ENCODE data around the gene SLC7A5.
"Not testable (repeated sequence)": the region's sequence is repeated elsewhere in the genome, so short reads cannot be mapped to it uniquely, and the experiment has no call there.

SLC7A5 gene

DNA sequence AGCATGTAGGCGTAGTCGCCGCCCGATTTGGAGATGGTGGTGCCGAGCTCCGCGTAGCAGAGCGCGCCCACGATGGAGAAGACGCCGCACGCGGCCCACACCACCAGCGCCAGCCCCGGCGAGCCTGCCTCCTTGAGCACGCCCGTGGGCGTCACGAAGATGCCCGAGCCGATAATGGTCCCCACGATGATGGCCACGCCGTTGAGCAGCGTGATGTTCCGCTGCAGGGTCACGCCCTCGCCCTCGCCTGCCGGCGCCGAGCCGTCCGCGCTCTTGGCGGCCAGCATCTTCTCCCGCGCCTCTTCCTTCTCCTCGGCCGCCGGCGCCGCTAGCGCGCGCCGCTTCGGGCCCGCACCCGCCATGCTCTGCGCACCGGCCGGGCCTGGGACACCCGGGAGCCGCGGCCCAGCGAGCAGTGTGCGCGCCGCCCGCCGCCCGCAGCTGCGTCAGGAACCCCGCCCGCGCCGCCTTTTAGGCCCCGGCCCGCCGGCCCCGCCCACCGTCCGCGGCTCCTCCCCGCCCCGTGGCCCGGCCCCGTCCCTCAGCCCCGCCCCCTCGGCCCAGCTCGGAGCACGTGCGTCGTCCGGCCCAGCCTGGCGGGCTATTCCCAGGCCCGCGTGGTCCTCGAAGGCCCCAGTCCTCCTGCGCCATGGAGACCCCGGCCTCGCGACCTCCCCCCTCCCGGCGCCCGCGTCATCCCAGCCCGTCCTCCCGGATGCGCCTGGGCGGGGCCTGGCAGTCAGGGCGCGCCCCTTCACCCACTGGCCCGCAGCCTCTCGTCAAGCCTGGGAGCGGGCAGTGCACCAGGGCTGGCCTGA is at the start of gene SLC7A5:
TSS of gene SLC7A5 (minus strand) at position 447 of the 818 bp plus-strand sequence. CDS start at position 362, 85 bp downstream.
- not testable (repeated sequence) for DNase-seq

DNA sequence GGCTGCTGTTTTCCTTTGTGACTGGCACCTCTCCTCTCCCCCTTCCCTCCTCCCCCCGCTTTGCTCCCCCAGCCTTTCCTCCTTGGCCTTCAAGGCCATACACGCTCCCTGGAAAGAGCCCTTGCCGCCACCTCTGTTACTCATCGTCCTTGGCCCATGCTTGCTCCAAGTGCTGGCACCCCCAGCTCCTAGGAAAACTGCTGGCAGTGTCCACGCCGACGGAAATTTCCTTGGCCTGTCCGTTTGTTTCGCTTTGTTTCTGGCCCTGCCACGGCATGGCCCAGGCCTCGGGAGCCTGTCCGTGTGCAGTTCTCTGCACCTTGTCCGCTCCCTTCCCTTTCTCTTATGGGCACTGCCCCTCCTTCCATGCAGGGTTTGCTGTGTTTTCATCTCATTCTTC is 49.0 kb upstream of the SLC7A5 start:
- DNase-seq, result no peak

DNA sequence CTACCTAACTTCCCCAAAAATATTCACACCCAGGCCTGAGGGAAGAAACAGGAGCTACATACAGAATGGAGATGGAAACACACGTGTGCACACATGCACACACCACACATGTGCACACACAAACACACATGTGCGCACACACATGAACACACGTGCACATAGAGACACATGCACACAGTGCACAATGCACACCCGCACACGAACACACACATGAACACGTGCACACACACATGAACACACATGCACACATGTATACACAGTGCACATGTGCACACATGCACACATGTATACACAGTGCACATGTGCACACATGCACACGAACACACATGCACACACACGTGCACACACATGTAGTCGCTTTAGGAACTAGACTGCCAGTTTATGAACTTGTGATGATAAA is 48.2 kb upstream of the SLC7A5 start:
- DNase-seq, result no peak

DNA sequence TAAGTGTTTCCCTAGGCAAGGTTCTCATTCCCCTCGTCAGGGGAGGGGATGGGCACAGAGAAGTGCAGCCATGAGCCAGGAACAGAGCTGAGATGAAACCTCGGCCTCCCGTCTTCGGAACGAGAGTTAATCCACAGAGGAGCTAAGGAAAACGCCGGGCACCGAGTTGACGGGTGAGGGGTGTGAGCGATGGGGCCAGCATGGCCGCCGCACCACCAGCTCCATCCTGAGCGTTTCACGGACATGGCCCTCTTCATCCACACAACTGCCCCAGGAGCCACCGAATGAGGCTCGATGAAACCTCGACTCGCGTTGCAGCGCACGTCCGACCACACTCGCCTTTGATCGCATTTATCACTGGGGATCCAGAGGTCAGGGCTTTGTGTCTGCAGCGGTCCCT is 45.5 kb upstream of the SLC7A5 start:
- no peak for DNase-seq

DNA sequence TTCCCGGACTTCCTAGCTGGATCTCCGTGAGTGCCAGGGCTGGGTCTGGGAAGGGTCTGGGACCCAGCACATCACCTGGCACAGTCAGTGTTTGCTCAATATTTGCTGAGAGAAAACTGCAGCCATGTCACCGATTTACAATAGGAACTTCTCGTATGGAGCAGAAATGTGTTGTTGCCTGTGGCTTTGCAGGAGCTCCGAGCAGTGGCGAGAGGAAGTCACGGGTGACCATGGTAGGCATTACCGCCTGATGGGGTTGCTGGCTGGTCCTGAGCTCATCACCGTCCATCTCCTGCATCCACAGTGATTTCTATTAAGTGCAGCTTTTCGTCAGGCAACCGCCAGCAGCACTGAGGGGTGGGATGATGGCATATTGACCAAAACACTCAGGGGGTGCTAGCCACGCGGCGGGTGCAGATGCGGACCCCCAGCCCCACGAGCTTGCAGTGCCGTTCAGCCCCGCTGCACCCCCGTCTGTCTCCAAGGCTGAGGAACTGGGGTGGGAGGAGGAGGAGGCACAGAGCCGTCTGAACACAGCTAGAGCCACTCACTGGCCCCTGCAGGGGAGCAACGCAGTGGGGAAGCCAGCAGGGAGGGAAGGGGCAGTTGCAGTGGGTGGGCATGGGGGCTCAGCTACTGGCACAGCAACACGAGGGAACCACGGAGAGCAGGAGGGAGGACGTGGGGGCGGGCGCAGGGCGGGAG is 44.9 kb upstream of the SLC7A5 start:
- DNase-seq, result not testable (repeated sequence)

DNA sequence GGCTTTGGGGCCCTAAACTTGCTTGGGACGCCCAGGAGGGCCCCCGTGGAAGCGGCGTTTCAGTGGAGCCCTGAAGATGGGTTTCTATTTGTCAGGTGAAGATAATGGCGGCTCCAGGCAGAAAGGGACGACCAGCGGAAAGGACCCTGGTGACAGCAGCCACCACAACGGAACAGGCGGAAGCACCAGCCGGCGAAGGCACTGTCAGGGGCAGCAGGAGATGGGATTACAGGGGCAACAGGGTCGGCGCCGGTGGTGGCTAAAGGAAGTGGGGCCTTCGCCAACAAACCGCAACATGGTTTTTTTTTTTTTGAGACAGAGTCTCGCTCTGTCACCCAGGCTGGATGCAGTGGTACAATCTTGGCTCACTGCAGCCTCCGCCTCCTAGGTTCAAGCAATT is 43.4 kb upstream of the SLC7A5 start:
- not testable (repeated sequence) for DNase-seq

DNA sequence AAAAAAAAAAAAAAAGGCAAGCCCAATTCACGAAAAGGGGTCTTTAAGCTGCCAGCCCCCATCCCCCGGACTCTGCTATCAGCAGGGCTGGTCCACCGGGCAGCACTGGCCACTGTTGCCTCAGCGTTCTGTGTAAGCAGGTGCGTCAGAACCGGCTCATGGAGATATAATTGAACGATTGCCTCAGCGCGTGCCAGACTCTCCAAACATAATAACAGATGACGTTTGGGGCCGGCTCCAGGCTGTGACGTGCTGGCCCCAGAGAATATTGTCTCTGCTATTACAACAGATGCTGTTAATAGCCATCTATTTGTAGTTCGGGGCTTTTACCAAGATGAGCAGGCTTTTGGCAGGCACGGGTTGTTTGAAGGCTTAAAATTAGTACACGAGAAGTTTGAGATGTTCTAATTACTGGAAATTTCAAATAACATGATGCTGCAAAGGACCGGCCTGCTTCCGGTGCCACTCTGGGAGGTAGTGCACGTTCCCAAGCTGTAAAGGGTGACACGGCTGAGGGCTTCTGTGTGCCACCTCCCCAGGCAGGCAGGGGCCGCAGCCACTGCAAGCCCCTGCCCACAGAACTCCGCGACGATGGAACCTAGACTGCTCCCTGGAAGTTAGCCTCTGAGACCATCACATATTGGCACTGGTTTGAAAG is 41.9 kb upstream of the SLC7A5 start:
- peak; percentile 59 for DNase-seq

DNA sequence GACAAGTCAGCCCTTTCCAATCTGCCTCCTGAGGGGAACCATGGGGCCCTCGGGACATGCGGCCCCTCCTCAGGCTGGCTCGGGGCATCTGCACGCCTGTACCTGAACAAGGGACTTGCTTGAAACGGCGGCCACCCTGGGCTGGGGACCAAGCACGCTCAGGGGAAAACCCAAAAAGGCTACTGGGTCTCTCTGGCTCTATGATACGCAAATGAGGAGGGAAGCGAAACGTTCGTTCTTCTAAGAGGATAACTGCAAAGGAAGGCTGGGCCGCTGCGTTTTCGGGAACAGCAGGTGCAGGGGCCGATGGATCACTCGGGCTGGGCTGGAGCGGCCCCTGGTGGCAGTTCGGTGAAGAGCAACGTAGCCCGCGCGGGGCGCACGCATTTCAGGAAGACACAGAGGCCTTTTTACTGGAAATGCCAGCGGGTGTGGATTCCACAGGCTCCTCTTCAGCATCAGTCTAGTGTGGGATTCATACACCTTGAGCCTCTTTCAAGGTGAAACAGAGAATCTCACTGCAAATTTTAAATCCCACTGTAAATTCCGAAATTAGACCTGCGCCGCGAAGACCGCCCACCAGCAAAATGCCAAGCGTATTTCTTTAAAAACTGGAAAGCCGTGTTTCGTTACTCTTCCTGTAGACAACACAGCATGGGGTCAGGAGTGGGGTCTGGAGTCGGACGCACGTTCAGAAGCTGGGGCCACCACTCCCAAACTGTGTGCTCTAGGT is 40.1 kb upstream of the SLC7A5 start:
- DNase-seq, result not testable (repeated sequence)

DNA sequence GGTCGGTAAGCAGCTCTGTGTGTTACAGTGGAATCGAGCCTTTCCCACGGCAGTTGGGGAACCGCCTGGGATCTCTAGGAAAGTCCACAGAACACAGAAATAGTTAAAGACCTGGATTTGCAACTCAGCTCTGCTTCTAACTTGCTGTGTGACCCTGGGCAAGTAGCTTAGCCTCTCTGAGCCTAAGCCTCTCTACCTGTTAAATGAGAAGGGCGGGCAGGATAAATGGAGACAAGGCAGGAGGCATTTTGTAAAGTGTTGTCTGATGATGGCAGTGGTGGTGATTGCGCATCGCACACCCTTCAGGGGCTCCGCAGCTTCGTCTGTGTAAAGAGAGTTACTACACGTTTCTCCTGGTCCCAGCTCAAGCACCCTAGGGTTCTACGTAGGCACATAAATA is 38.8 kb upstream of the SLC7A5 start:
- not testable (repeated sequence) for DNase-seq

DNA sequence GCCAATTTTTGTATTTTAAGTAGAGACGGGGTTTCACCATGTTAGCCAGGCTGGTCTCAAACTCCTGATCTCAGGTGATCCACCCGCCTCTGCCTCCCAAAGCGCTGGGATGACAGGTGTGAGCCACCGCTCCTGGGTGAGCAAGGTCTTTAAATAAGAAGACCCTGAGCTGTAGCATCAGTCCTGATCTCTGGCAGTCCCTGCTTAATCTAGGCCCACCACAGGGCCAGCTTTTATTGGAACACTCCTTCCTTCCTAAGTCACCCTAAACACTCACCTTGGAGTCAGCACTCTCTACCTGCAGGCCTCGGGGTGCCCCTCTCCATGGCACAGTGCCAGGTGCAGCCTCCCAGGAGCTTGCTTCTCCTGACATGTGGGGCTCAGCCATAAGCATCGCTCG is 36.2 kb upstream of the SLC7A5 start:
- not testable (repeated sequence) for DNase-seq

DNA sequence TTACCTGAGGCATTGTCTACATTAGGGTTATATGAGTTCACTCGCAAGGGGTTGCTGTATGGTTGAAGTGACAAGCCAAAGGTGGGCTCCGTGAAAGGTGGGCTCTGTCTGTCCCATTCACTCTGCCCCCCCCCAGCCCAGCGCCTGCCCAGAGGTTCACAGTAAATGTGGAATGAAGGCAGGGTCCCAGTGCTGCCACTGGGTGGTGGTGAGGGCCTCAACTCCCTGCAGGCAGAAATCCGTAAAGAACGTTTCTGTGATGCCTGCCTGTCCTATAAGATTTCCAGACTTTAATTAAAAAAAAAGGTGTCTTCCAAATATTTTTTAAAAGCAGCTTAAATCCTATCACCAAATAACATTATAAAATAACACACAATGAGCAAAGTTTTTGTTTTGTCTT is 35.7 kb upstream of the SLC7A5 start:
- DNase-seq, result not testable (repeated sequence)

DNA sequence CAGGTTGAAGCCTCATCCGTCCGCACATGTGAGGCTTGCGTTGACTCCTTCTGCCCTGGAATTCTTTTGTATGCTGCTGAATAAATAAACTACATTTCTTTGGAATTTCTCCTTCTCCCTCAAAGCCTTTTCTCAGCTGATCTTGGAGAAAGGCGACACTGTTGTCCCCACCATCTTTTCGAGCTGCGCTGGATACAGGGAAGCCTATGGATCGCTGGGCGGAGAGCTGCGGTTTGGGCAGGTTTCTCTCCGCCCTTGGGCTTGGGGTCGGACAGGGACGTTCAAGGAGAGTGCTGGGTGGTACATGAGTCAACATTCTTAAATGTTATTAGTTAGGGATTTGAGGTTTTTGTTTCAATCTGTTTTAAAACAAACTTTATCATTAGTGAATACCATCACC is 31.2 kb upstream of the SLC7A5 start:
- DNase-seq, result not testable (repeated sequence)

DNA sequence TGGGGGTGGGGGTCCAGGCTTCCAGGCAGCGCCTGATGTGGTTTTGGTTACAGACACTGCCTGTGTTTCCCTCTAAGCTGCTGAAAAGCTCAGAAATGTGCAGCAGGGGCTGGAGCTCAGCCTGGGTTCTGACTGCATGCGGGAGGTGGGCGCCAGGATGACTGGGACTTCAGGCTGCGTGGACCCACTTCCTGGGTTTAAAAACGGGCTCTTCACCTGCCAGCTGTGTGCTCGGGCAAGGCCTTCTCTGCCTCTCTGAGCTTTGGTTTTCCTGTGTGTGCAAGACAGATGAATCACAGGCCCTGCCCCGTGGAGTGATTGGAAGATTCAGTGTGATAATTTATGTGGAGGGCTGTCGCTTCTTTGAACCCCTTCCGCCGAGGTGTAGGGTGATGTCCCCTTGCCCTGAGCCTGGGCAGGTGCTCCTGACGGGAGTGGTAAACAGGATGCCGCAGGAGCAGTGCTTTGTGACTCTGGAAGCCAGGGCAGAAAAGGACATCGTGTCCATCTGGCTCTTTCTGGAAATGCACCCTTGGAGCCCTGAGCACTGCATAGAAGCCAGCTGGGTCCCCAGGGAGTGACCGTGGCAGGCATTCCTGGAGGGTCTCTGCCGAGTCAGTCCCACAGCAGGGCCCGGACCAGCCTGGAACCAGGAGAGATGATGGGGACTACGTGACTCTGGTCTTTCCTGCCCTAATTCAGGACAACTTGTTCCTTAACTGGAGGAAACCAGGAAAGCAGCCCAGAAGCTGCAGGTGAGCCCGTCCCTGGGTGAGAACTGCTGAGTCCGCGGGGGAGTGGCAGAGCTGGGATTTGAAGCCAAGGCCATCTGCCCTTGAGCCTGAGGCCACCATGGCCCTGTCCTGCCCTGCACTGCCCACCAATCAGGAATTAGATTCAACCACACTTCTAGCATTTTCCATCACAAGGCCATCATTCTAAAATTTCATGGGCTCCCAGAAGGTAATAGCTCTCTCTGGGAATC is 28.5 kb upstream of the SLC7A5 start:
- no peak for DNase-seq

DNA sequence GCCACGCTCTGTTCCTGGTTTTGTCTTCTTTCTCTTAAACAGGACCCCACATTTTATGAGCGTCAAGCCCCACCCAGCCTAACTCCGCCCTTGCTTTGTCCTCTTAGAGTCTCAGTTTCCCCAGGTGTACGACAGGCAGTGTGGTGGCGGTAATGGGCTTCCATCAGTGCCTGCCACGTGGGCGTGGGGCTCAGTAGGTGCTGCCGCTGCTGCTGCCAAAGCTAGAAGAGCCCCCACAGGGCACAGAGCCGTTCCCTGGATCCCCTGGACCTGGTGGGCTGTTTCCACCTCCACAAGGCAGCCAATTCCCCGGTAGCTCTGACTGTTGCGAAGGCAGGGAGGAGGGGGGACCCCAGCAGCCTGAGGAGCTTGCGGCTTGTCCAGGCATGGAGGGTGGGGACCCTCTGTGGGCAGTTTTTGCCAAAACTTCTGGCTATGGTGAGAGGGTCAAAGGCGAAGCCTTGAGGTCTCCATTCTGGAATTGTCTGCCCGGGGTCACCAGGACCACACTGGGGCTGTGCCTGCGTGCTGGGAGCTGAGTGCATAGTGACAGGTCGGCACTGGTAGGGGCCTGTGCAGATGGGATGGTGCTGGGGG is 27.7 kb upstream of the SLC7A5 start:
- not testable (repeated sequence) for DNase-seq

DNA sequence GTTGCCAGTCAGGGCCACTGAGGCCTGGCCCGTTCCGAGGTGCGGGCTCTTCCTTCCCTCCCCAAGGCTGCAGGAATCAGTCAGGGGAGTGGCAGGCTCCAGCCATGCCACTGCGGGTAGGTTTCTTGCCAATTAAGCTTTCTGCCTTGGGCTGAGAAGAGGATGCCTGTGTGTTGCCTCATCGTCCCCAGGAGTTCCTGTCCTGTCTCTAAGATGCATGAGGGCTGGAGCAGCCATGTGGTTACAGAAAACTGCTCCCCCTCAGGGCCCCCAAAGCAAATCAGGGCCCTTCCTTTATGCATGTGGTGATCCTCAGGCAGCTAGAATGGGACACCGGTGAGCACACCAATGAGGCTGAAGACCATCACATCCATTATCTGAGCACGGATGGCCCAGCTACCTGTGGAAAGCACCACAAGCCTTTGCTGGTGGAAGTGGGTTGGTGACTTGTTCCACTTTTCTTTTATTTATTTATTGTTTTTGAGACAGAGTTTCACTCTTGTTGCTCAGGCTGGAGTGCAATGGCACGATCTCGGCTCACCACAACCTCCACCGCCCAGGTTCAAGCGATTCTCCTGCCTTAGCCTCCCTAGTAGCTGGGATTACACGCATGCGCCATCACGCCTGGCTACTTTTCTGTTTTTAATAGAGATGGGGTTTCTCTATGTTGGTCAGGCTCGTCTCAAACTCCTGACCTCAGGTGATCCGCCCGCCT is 27.0 kb upstream of the SLC7A5 start:
- DNase-seq, result not testable (repeated sequence)

DNA sequence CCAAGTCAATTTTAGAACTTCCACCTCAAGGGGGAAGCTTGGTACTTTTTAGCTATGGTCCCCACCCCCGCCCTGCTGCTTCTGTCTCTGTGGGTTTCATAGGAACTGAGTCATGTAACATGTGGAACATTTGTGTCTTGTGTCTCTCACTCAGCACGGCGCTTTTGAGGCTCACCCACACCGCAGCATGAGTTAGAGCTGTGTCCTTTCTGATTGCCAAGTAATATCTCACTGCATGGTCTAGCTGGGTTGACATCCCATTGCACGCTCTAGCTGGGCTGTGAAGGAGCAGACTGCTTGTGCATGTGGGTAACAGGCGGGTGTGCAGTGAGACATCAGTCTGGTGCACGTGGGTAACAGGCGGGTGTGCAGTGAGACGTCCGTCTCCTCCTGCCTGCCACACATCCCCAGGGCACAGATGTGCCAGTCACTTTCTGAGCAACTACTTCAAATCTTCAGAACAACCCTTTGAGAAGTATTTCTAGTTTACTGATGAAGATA is 26.4 kb upstream of the SLC7A5 start:
- DNase-seq, result no peak

DNA sequence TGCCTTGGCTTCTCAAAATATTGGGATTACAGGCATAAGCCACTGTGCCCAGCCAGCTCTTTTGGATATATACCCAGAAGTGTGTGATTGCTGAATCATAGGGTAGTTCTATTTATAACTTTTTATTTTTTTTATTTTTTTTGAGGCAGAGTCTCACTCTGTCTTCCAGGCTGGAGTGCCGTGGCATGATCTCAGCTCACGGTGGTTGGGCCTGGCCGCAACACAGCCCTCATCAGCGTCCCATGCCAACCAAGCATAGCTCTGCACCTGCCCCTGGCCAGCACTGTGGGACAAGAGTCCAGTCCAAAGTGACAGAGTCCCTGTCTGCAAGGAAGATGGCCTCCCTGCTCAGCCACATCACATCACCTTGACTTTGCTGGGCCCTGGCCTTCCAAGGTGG is 24.7 kb upstream of the SLC7A5 start:
- not testable (repeated sequence) for DNase-seq

DNA sequence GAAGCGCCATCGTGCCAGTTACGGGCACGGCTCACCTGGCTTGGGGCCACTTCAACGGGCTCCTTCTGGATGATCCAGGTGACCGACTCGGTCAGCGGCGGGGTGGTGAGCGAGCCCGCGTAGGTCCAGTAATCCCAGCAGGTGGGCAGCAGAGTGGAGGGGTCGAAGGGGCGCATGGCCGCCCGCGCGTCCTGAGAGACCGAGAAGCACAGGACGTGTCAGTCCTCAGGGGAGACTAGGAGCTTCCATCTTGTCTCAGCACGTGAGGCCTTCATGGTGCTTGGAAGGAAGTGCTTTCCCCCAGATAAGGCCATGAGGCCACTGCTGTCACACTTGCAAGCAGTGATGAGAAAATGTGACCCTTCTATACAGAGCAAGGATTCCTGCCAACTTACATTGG is 22.5 kb upstream of the SLC7A5 start:
- no peak for DNase-seq

DNA sequence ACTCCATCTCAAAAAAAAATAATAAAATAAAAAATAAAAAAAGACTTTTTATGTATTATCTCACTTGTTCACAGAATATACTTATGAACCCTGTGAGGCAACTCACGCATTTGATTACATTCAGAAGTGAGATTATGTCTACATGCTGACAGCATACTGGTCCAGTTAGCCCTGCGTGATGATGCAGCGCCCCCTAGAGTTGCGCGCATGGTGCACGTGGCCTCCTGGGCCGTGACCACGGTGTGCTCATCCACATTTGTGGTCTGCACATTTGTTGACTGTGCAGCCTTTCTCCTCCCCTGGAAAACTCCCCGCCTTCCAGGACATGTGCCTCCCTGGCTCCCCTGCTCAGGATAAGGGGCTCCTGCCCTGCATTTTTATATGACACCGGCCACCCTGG is 20.5 kb upstream of the SLC7A5 start:
- not testable (repeated sequence) for DNase-seq

DNA sequence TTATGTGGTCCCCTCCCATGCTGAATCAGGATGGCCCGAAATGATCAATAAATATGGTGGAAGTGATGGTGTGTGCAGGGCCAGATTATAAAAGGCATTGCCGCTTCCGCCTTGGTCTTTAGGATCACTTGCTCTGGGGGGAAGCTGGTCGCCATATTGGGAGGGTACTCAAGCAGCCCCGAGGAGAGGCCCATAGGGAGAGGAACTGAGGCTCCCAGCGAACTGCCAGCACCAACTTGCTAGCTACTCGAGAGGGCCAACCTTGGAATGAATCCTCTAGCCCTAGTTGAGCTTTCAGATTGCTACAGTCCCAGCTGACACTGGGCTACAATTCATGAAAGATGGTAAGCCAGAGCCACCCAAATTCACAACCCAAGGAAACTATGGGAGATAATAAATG is 19.0 kb upstream of the SLC7A5 start:
- not testable (repeated sequence) for DNase-seq
